ENCODE data around the gene DNM3.

The DNM3 gene

GRCh38 chr1:172144445-172145061 is 303.3 kb downstream of the DNM3 start:
- TF ChIP-seq, protein P1, sequence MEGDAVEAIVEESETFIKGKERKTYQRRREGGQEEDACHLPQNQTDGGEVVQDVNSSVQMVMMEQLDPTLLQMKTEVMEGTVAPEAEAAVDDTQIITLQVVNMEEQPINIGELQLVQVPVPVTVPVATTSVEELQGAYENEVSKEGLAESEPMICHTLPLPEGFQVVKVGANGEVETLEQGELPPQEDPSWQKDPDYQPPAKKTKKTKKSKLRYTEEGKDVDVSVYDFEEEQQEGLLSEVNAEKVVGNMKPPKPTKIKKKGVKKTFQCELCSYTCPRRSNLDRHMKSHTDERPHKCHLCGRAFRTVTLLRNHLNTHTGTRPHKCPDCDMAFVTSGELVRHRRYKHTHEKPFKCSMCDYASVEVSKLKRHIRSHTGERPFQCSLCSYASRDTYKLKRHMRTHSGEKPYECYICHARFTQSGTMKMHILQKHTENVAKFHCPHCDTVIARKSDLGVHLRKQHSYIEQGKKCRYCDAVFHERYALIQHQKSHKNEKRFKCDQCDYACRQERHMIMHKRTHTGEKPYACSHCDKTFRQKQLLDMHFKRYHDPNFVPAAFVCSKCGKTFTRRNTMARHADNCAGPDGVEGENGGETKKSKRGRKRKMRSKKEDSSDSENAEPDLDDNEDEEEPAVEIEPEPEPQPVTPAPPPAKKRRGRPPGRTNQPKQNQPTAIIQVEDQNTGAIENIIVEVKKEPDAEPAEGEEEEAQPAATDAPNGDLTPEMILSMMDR (IDR thresholded peaks at IDR 0.05): no peak
- DNase-seq (ENCODE audit: low spot score): peak; percentile 96
- peak overlapping the region; percentile 72 to 95 for H3K27ac ChIP-seq
- peak overlapping the region; percentile 76 for H3K4me3 ChIP-seq

DNA sequence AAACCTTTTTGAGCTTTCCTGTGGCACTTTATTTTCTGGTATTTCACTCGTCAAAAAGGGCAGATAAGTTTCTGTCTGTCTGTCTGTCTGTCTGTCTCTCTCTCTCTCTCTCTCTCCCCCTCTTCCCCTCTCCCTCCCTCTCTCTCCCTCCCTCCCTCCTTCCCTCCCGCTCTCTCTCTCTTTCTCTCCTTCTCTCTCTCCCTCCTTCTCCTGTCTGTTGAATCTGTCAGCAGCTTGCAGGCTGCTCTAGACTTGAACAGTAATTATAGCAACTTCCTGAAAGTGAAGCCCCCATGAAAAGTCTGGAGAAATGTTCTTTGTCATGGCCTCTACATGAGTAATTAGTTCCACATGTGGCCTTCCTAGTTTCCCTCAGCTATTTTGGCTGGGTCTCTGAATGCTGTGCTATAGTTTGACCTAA is 303.9 kb downstream of the DNM3 start:
- no peak for DNase-seq (ENCODE audit: low spot score)
- H3K27ac ChIP-seq: peak overlapping the region; percentile 72 to 95
- TF ChIP-seq, protein P1 (IDR thresholded peaks at IDR 0.05): no peak
- H3K4me3 ChIP-seq: peak overlapping the region; percentile 76

DNA sequence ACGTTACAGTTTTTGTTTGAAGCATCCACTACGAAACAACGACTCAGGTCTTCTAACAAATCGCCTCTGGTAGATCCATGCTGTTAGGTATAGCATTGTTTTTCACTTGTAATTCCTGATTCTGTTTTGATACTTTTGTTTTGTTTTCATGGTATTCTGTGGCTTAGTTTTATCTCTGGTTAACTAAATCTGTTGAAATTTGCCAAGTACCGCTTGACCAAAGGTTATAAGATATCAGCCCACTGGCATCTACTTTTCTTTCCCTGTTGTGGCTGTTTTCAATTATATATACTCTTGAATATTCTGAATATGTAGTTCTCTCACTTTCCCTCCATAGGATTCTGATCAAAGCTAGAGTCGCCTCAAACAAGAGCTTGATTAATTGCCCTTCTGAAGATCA is 304.4 kb downstream of the DNM3 start:
- TF ChIP-seq, protein P1 (IDR thresholded peaks at IDR 0.05): no peak
- no peak for DNase-seq (ENCODE audit: low spot score)
- peak overlapping the region; percentile 72 to 95 for H3K27ac ChIP-seq
- H3K4me3 ChIP-seq: peak overlapping the region; percentile 76

GRCh38 chr1:172146141-172146850 is 305.0 kb downstream of the DNM3 start:
- Histone ChIP-seq H3K4me3 (no peak overlapping the region), H3K27ac (peak overlapping the region; percentile 72 to 95)
- DNase-seq (ENCODE audit: low spot score): no peak
- TF ChIP-seq, protein P1 (IDR thresholded peaks at IDR 0.05): no peak

- Histone ChIP-seq H3K27ac (peak overlapping the region in 1 of 2 donors; percentile 95), H3K4me3 (no peak overlapping the region)
- TF ChIP-seq, protein P1 (IDR thresholded peaks at IDR 0.05): no peak
- no peak for DNase-seq (ENCODE audit: low spot score)
Measured at GRCh38 chr1:172147541-172147940, 306.2 kb downstream of the DNM3 start.

GRCh38 chr1:172148213-172148612 is 306.9 kb downstream of the DNM3 start:
- H3K4me3 ChIP-seq: no peak overlapping the region
- H3K27ac ChIP-seq: no peak overlapping the region
- TF ChIP-seq, protein P1 (IDR thresholded peaks at IDR 0.05): no peak
- DNase-seq (ENCODE audit: low spot score): no peak

DNA sequence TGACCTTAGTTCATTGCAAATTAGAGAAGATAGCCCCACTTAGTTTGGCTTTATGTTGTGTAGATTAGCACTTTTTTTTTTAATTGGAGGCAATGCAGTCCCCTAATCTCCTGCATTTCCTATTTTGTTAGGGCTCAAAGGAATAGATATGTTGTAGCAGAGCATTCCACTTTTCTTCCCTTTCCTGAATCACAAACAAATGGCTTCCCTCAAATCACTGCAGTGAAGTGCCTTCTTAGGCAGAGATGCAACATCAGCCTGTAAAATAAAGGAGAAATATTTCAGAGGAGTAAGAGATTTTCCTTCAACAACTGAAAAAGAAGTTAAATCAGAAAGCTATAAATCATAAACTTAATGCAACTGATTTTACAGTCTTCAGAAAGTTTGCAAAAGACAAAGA is 307.4 kb downstream of the DNM3 start:
- Histone ChIP-seq H3K4me3 (no peak overlapping the region), H3K27ac (no peak overlapping the region)
- no peak for DNase-seq (ENCODE audit: low spot score)
- TF ChIP-seq, protein P1 (IDR thresholded peaks at IDR 0.05): no peak

Data from coronary artery (tissue), 2 donors.